B cell (primary cell): ENCODE data around the gene DLG2. TPM values are rescaled to one million over a fixed set of nuclear protein-coding genes. Genes with fewer than 3 reads are reported as not detected.

Experiments used
- ATAC-seq: fragments of 200-7000 bp; cut with Tn5 transposase; one replicate; pipeline ENCODE4 v1.10.0; 2021; ENCODE audit warnings: low read depth, mild to moderate bottlenecking, moderate number of reproducible peaks, moderate library complexity
- CTCF ChIA-PET: fragments of 350-600 bp; sonication (Branson Sonifier 250); formaldehyde crosslinking; loops from one replicate; lab custom pipeline; 2021; ENCODE audit warnings: antibody characterized with exemption, inconsistent platforms; lab: Charles Lee
- POLR2A ChIA-PET: fragments of 350-600 bp; sonication (Branson Sonifier 250); formaldehyde crosslinking; loops from one replicate; lab custom pipeline; 2021; ENCODE audit warnings: antibody characterized with exemption; lab: Charles Lee
- DNase-seq: peaks from one replicate; pipeline ENCODE4 v3.0.0; 2013
- H2AFZ ChIP-seq: 2 replicates; pipeline ENCODE4 v1.6.1; 2012; ENCODE audit warnings: mild to moderate bottlenecking, low read depth, low read length; ENCODE audit not compliant: insufficient read depth, poor library complexity, severe bottlenecking
- H3K27ac ChIP-seq, 2 donors: 1 replicate in 1 of 2; 2 replicates in 1 of 2; pipeline ENCODE4 v1.5.1; 2012 to 2013; ENCODE audit warnings: low read length in 2 of 2, mild to moderate bottlenecking in 2 of 2, moderate library complexity in 1 of 2
- H3K27me3 ChIP-seq, 4 experiments: fragments of 200-600 bp in 1 of 4; sonication (generic) in 1 of 4; replicated peaks in 1 of 4; 1 replicate in 2 of 4; 2 replicates in 2 of 4; pipeline versions ENCODE4 v1.6.1 to v1.7.0; 2013 to 2016; ENCODE audit warnings: low read length in 3 of 4, mild to moderate bottlenecking in 2 of 4, mixed read lengths in 1 of 4, moderate library complexity in 1 of 4; ENCODE audit not compliant: insufficient read depth in 4 of 4, control insufficient read depth in 3 of 4; ENCODE audit errors: control extremely low read depth in 1 of 4
- H3K36me3 ChIP-seq, 2 experiments: replicated peaks in 1 of 2; 1 replicate in 1 of 2; 2 replicates in 1 of 2; pipeline versions ENCODE4 v1.6.1 to v1.7.1; 2013; ENCODE audit warnings: low read length in 1 of 2; ENCODE audit not compliant: insufficient read depth in 2 of 2, control insufficient read depth in 1 of 2; ENCODE audit errors: control extremely low read depth in 1 of 2, extremely low read depth in 1 of 2
- H3K4me1 ChIP-seq, 2 donors: fragments of 200-600 bp in 1 of 2; sonication (generic) in 1 of 2; 1 replicate in 1 of 2; 2 replicates in 1 of 2; pipeline versions ENCODE4 v1.5.1 to v1.6.1; 2013 to 2017; ENCODE audit warnings: low read length in 2 of 2; ENCODE audit not compliant: control insufficient read depth in 2 of 2, insufficient read depth in 2 of 2
- H3K4me2 ChIP-seq: replicated peaks from 2 replicates; pipeline ENCODE3; 2012; ENCODE audit warnings: mild to moderate bottlenecking, low read depth, low read length; ENCODE audit not compliant: poor library complexity, severe bottlenecking
- H3K4me3 ChIP-seq, 5 experiments: fragments of 200-600 bp in 1 of 5; sonication (generic) in 1 of 5; 1 replicate in 3 of 5; 2 replicates in 2 of 5; pipeline versions ENCODE4 v1.5.1 to v1.7.0; 2011 to 2016; ENCODE audit warnings: low read length in 4 of 5, mild to moderate bottlenecking in 4 of 5, low read depth in 2 of 5, control low read depth in 1 of 5, moderate library complexity in 1 of 5; ENCODE audit not compliant: insufficient read depth in 1 of 5; ENCODE audit errors: control extremely low read depth in 1 of 5, extremely low read depth in 1 of 5
- H3K79me2 ChIP-seq: fragments of 200-600 bp; sonication (generic); one replicate; pipeline ENCODE4 v1.6.0; 2016; ENCODE audit warnings: low read length; ENCODE audit not compliant: control insufficient read depth, insufficient read depth
- H3K9ac ChIP-seq: fragments of 200-600 bp; sonication (generic); 2 replicates; pipeline ENCODE4 v1.6.1; 2017; ENCODE audit warnings: mild to moderate bottlenecking, low read length, moderate library complexity
- H3K9me3 ChIP-seq, 3 donors: one replicate each; pipeline versions ENCODE4 v1.6.1 to v1.7.1; 2013; ENCODE audit warnings: low read length in 2 of 3; ENCODE audit not compliant: control insufficient read depth in 2 of 3, insufficient read depth in 1 of 3; ENCODE audit errors: control extremely low read depth in 1 of 3
- H4K20me1 ChIP-seq: 2 replicates; pipeline ENCODE4 v1.6.0; 2012; ENCODE audit warnings: mild to moderate bottlenecking, low read length; ENCODE audit not compliant: insufficient read depth, control insufficient read depth, poor library complexity, severe bottlenecking
- H3K27ac Mint-ChIP-seq: one replicate; pipeline ENCODE4 v1.8.0; 2021; ENCODE audit warnings: mixed read lengths
- H3K27me3 Mint-ChIP-seq: one replicate; pipeline ENCODE4 v1.8.0; 2021; ENCODE audit warnings: mixed read lengths
- H3K4me1 Mint-ChIP-seq: one replicate; pipeline ENCODE4 v1.8.0; 2021; ENCODE audit warnings: mixed read lengths
- H3K4me3 Mint-ChIP-seq: one replicate; pipeline ENCODE4 v1.8.0; 2021; ENCODE audit warnings: mixed read lengths
- H3K9me3 Mint-ChIP-seq: one replicate; pipeline ENCODE4 v1.8.0; 2022; ENCODE audit warnings: mixed read lengths; ENCODE audit not compliant: insufficient read depth
- CTCF ChIP-seq: fragments of 200-600 bp; IDR thresholded peaks from one replicate; pipeline ENCODE4 v1.8.0; 2022; ENCODE audit warnings: antibody characterized with exemption, mild to moderate bottlenecking
- EZH2 ChIP-seq: IDR thresholded peaks from 2 replicates; pipeline ENCODE4 v1.6.1; 2012; ENCODE audit warnings: borderline replicate concordance, low read depth, mild to moderate bottlenecking, moderate library complexity, low read length; ENCODE audit not compliant: insufficient read depth, poor library complexity, severe bottlenecking
- WGBS: methylation state at CpG from one replicate; pipeline ENCODE4 v1.1.5; 2013; ENCODE audit warnings: missing lambda C conversion rate; ENCODE audit not compliant: insufficient coverage; 5-methylcytosine and 5-hydroxymethylcytosine counted together
- intact Hi-C: fragments of 100-400 bp; cut with micrococcal nuclease; formaldehyde crosslinking; loops from one replicate; pipeline ENCODE4 v1.10.0; 2022
- polyA plus RNA-seq: library from polyadenylated mRNA; depleted of rRNA; stranded (reverse); fragments of >200 nt; gene quantifications from 2 replicates; pipeline ENCODE4 v1.2.3, GENCODE V29; 2012
- total RNA-seq, 2 donors: library from RNA; stranded (reverse); fragments of 120-200 nt in 1 of 2; gene quantifications; 1 replicate in 1 of 2; 2 replicates in 1 of 2; pipeline versions ENCODE4 v1.2.3 to v1.2.4, GENCODE V29; 2013 to 2022

DLG2 gene
- total and polyA plus RNA-seq, 2 donors (not counting 1 experiment from before 2014, with no cell fraction given) = 0.54 to 5.4 TPM

GRCh38 chr11:84091212-84091986, 1535.7 kb downstream of the DLG2 start:
- H2AFZ ChIP-seq = no peak overlapping the region
- DNase-seq (no peak), ATAC-seq (no peak)
- Mint-ChIP-seq H3K4me1 (no peaks in the 10 kb centered on the region), H3K27ac (no peak overlapping the region), H3K4me3 (no peak overlapping the region), H3K27me3 (no peaks in the 10 kb centered on the region), H3K9me3 (no peaks in the 10 kb centered on the region)
- H4K20me1 ChIP-seq = no peaks in the 10 kb centered on the region
- H3K27ac ChIP-seq = no peak overlapping the region
- no peaks in the 10 kb centered on the region for H3K79me2 ChIP-seq
- H3K36me3 ChIP-seq = no peaks in the 10 kb centered on the region
- no peak overlapping the region for H3K4me3 ChIP-seq
- ChIA-PET CTCF (no interaction called here), POLR2A (no interaction called here)
- WGBS = 84% methylated on average over 5 of the region's 7 CpGs
- TF ChIP-seq EZH2 (no peak), CTCF (no peak)
- H3K4me2 ChIP-seq = no peak overlapping the region
- no peaks in the 10 kb centered on the region for H3K4me1 ChIP-seq
- peaks cover 0 to 1% (median 0%) of the 10 kb centered on the region in 3 donors for H3K9me3 ChIP-seq
- intact Hi-C loops = no loop called here
- no peaks in the 10 kb centered on the region for H3K27me3 ChIP-seq
- no peak overlapping the region for H3K9ac ChIP-seq
